ENCODE measurements around the gene PTGIS. TPM values are rescaled to one million over a fixed set of nuclear protein-coding genes. Genes with fewer than 3 reads are reported as not detected.

Gene PTGIS
- total RNA-seq, 2 donors from 2014 or later, result 14.1 to 20.9 TPM

DNA sequence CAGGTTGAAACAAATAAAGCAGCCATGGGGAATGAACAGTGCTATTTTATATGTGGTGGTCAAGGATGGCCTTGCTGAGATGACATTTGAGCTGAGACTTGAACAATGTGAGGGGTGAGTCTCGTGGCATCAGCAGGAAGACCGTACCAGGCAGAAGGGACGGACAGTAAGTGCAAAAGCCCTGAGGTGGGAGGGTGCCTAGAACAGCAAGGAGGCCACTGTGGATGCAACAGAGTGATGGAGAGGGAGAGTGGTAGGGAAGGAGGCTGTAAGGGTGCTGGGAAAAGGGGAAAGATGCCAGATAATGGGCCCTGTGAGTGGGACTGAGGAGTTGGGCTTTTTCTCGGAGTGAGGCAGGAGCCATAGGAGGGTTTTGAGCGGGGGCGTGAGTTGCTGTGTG, 97.0 kb downstream of the PTGIS start:
- Histone ChIP-seq H3K4me1 (ENCODE audit: control insufficient read depth, insufficient read depth, low read length) (peaks cover 8% of the 10 kb centered on the region), H3K27ac (ENCODE audit: low read depth, low read length) (no peak overlapping the region), H3K27me3 (ENCODE audit: control insufficient read depth, insufficient read depth, low read length, poor library complexity, severe bottlenecking) (peaks cover 6% of the 10 kb centered on the region), H3K4me3 (ENCODE audit: low read length) (no peak overlapping the region), H3K9ac (ENCODE audit: extremely low read depth, low read length, poor library complexity, severe bottlenecking) (no peak overlapping the region), H3K9me3 (ENCODE audit: control insufficient read depth, low read length) (no peaks in the 10 kb centered on the region), H3K36me3 (ENCODE audit: control insufficient read depth, insufficient read depth, low read length) (no peaks in the 10 kb centered on the region)
- H3K4me3 Mint-ChIP-seq, result no peak overlapping the region
- 85 to 94% methylated on average over 6 of the region's 6 CpGs for WGBS, 2 experiments (ENCODE audit: insufficient coverage in 1 of 2, insufficient read length in 1 of 2)
- H3K9me3 Mint-ChIP-seq, result no peaks in the 10 kb centered on the region
- H3K27me3 Mint-ChIP-seq (ENCODE audit: insufficient read depth), result peaks cover 2% of the 10 kb centered on the region
- peaks cover 10% of the 10 kb centered on the region for H3K4me1 Mint-ChIP-seq
- no peak for DNase-seq
- no peak overlapping the region for H3K27ac Mint-ChIP-seq
- no peaks in the 10 kb centered on the region for H3K36me3 Mint-ChIP-seq (ENCODE audit: low read depth)
- TF ChIP-seq, protein P1, sequence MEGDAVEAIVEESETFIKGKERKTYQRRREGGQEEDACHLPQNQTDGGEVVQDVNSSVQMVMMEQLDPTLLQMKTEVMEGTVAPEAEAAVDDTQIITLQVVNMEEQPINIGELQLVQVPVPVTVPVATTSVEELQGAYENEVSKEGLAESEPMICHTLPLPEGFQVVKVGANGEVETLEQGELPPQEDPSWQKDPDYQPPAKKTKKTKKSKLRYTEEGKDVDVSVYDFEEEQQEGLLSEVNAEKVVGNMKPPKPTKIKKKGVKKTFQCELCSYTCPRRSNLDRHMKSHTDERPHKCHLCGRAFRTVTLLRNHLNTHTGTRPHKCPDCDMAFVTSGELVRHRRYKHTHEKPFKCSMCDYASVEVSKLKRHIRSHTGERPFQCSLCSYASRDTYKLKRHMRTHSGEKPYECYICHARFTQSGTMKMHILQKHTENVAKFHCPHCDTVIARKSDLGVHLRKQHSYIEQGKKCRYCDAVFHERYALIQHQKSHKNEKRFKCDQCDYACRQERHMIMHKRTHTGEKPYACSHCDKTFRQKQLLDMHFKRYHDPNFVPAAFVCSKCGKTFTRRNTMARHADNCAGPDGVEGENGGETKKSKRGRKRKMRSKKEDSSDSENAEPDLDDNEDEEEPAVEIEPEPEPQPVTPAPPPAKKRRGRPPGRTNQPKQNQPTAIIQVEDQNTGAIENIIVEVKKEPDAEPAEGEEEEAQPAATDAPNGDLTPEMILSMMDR (conservative IDR thresholded peaks at IDR 0.05), result no peak

DNA sequence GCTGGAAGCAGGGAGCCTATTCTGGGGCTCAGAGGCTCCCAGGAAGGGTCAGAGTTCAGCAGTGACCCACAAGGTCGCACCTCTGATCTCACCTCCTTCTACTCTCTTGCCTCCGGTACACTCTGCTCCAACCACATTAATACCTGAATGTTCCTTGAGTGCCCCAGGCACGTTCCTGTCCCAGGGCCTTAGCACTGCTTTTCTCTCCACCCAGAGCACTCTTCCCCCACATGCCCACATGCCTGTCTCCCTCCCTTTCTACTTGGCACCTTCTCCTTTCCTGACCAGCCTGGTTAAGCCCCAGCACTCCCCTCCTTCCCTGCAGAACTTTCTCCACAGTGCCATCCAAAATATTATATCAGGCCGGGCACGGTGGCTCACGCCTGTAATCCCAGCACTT, 98.9 kb downstream of the PTGIS start:
- Histone ChIP-seq H3K4me3 (ENCODE audit: low read length) (no peak overlapping the region), H3K36me3 (ENCODE audit: control insufficient read depth, insufficient read depth, low read length) (no peaks in the 10 kb centered on the region), H3K27me3 (ENCODE audit: control insufficient read depth, insufficient read depth, low read length, poor library complexity, severe bottlenecking) (peaks cover 6% of the 10 kb centered on the region), H3K27ac (ENCODE audit: low read depth, low read length) (no peak overlapping the region), H3K9ac (ENCODE audit: extremely low read depth, low read length, poor library complexity, severe bottlenecking) (no peak overlapping the region), H3K4me1 (ENCODE audit: control insufficient read depth, insufficient read depth, low read length) (peaks cover 8% of the 10 kb centered on the region), H3K9me3 (ENCODE audit: control insufficient read depth, low read length) (no peaks in the 10 kb centered on the region)
- H3K27ac Mint-ChIP-seq, result no peak overlapping the region
- H3K27me3 Mint-ChIP-seq (ENCODE audit: insufficient read depth), result peaks cover 2% of the 10 kb centered on the region
- no peaks in the 10 kb centered on the region for H3K36me3 Mint-ChIP-seq (ENCODE audit: low read depth)
- peaks cover 10% of the 10 kb centered on the region for H3K4me1 Mint-ChIP-seq
- 88 to 94% methylated on average over 5 to 6 of the region's 6 CpGs for WGBS, 2 experiments (ENCODE audit: insufficient coverage in 1 of 2, insufficient read length in 1 of 2)
- DNase-seq, result no peak
- no peak overlapping the region for H3K4me3 Mint-ChIP-seq
- H3K9me3 Mint-ChIP-seq, result no peaks in the 10 kb centered on the region
- TF ChIP-seq, protein P1 (conservative IDR thresholded peaks at IDR 0.05), result no peak

DNA sequence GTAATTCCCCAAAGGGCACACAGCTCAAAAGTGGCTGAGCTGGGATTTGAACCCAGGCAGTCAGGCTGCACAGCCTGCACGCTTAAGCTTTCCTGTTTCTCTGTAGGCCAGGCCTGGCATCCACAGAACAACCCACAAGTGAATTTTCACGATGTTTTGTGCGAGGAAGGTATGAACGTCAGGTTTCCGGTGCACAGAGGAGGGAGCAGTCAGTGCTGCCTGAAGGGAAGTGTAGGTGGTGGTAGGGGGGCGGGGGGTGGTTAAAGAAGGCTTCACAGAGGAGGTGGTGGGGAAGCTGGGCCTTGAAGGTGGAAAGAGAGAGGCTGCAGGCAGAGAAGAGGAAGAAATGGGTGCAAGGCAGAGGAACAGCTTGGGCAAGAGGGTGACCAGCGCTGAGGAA, 99.5 kb downstream of the PTGIS start:
- Histone ChIP-seq H3K9ac (ENCODE audit: extremely low read depth, low read length, poor library complexity, severe bottlenecking) (no peak overlapping the region), H3K9me3 (ENCODE audit: control insufficient read depth, low read length) (no peaks in the 10 kb centered on the region), H3K4me1 (ENCODE audit: control insufficient read depth, insufficient read depth, low read length) (peaks cover 8% of the 10 kb centered on the region), H3K27me3 (ENCODE audit: control insufficient read depth, insufficient read depth, low read length, poor library complexity, severe bottlenecking) (peaks cover 6% of the 10 kb centered on the region), H3K4me3 (ENCODE audit: low read length) (no peak overlapping the region), H3K27ac (ENCODE audit: low read depth, low read length) (no peak overlapping the region), H3K36me3 (ENCODE audit: control insufficient read depth, insufficient read depth, low read length) (no peaks in the 10 kb centered on the region)
- TF ChIP-seq, protein P1 (conservative IDR thresholded peaks at IDR 0.05), result no peak
- Mint-ChIP-seq H3K27ac (no peak overlapping the region), H3K4me3 (no peak overlapping the region), H3K27me3 (ENCODE audit: insufficient read depth) (peaks cover 2% of the 10 kb centered on the region), H3K4me1 (peaks cover 10% of the 10 kb centered on the region), H3K9me3 (no peaks in the 10 kb centered on the region), H3K36me3 (ENCODE audit: low read depth) (no peaks in the 10 kb centered on the region)
- no peak for DNase-seq
- 89 to 95% methylated on average over 7 of the region's 7 CpGs for WGBS, 2 experiments (ENCODE audit: insufficient coverage in 1 of 2, insufficient read length in 1 of 2)

All from endodermal cell (in vitro differentiated cells).